ENCODE measurements around the gene EDAR.

- TF ChIP-seq CTCF (IDR thresholded peaks at IDR 0.05; ENCODE audit: insufficient read depth, low read depth, low read length) (no peak), EZH2 (IDR thresholded peaks at IDR 0.05; ENCODE audit: insufficient read depth, low read length) (no peak)
Measured at GRCh38 chr2:108926561-108927380, 62.2 kb downstream of the EDAR start.

All from astrocyte (in vitro differentiated cells and primary cell).